Measurements from ENCODE around the gene STEEP1.
"Not testable (repeated sequence)": the region's sequence is repeated elsewhere in the genome, so short reads cannot be mapped to it uniquely, and the experiment has no call there.

The STEEP1 gene

DNA sequence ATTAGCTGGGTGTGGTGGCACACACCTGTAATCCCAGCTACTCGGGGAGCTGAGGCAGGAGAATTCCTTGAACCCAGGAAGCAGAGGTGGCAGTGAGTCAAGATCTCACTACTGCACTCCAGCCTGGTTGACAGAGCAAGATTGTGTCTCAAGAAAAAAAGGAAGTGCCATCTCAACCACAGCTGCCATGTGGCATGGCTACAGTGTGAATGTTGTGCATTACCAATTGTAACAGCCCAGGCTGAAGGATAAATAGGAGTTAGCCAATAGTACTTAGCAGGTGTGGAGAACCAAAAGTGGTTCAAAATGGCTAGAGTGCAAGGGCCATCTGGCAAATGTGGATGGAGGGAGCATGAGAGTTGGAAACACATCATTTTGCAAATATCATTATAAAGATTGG is 68.0 kb downstream of the STEEP1 start:
- no peaks in the 10 kb centered on the region for H3K4me1 ChIP-seq (ENCODE audit: control insufficient read depth, insufficient read depth, low read depth, low read length)
- no peak overlapping the region for H3K4me3 ChIP-seq (ENCODE audit: insufficient read depth in 1 of 2, low read depth in 1 of 2, low read length in 2 of 2)
- no peaks in the 10 kb centered on the region for H3K36me3 ChIP-seq (ENCODE audit: control insufficient read depth in 1 of 2, insufficient read depth in 2 of 2, low read depth in 1 of 2, low read length in 2 of 2)
- DNase-seq, result no peak
- no peak overlapping the region for H4K8ac ChIP-seq (ENCODE audit: low read length)
- H2AFZ ChIP-seq (ENCODE audit: low read depth, low read length), result no peak overlapping the region
- no peak overlapping the region for H3K4ac ChIP-seq (ENCODE audit: low read depth in 1 of 2, low read length in 2 of 2)
- no peak overlapping the region for H3K18ac ChIP-seq (ENCODE audit: low read depth in 1 of 2, low read length in 2 of 2)
- H2BK15ac ChIP-seq (ENCODE audit: low read depth, poor library complexity, severe bottlenecking), result no peak overlapping the region
- H3K27me3 ChIP-seq (ENCODE audit: control insufficient read depth in 1 of 2, insufficient read depth in 1 of 2, low read length in 2 of 2), result peaks cover 0 to 6% of the 10 kb centered on the region in 2 experiments
- no peak overlapping the region for H2BK12ac ChIP-seq (ENCODE audit: low read length in 2 of 2)
- no peak overlapping the region for H3K9ac ChIP-seq (ENCODE audit: low read length)
- no peak overlapping the region for H2BK5ac ChIP-seq (ENCODE audit: low read depth, low read length, poor library complexity, severe bottlenecking)
- H3K9me3 ChIP-seq (ENCODE audit: control insufficient read depth, low read length), result no peaks in the 10 kb centered on the region
- no peak overlapping the region for H2BK120ac ChIP-seq (ENCODE audit: low read depth, low read length)
- H3K4me2 ChIP-seq (ENCODE audit: low read length, poor library complexity, severe bottlenecking), result no peak overlapping the region
- WGBS, result 100% methylated on average over 1 of the region's 1 CpG
- no peaks in the 10 kb centered on the region for H3K79me1 ChIP-seq (replicated peaks; ENCODE audit: low read length, poor library complexity, severe bottlenecking)
- H4K91ac ChIP-seq (ENCODE audit: low read length), result no peak overlapping the region
- no peak overlapping the region for H3K27ac ChIP-seq (ENCODE audit: low read length, poor library complexity, severe bottlenecking)
- no peak overlapping the region for H2AK5ac ChIP-seq (ENCODE audit: low read length, severe bottlenecking)
- H3K14ac ChIP-seq (ENCODE audit: low read length in 2 of 2), result no peak overlapping the region
- H3K23ac ChIP-seq (ENCODE audit: low read length in 2 of 2), result no peak overlapping the region

DNA sequence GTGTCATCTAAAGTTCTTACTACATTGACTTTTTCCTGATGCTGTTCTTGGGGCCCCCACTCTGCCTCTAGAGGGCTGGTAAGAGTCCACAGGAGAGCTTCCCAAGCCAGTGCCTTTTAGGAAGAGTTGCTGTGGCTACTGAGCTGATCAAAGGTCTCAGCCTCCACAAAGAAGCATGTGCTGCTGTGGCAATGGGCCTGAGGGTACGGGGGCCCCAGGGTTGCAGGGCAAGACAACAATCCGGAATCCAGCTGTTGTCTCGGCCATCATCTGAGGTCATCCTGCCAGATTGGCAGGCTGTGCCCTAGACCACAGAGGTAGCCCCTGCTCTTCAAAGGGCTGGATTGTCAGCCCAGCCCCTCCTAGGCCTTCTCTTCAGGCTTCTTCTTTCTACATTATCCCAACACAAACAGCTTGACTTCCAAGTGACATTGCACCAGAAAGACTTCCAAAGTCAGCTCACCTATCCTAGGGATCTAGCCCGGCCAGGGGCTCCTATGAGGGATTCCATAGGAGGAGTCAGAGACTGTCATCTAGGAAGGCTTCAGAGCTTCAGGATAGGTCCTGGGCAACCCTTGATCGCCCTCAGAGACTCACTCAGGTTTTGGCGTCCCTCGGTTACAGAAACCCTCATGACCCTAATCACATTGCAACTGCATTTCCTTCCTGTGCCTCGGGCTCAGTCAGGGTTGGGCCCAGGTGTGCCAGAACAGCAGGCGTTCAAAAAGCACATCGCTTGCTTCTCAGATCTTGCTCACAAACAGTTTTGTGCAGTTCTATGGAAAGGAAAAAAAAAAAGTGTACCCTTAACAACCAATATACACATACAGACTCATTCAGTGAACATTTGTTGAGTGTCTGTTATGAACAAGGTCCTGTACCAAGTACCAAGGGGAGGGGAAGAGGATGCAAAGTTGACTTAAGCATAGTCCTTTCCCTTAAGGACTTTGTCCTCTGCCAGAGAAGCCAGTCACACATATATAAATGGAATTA is 69.2 kb downstream of the STEEP1 start:
- Histone ChIP-seq H2AK5ac (ENCODE audit: low read length, severe bottlenecking) (no peak overlapping the region), H3K4me1 (ENCODE audit: control insufficient read depth, insufficient read depth, low read depth, low read length) (no peaks in the 10 kb centered on the region), H2AFZ (ENCODE audit: low read depth, low read length) (no peak overlapping the region), H3K4me2 (ENCODE audit: low read length, poor library complexity, severe bottlenecking) (no peak overlapping the region), H2BK120ac (ENCODE audit: low read depth, low read length) (no peak overlapping the region), H3K27me3 (ENCODE audit: control insufficient read depth in 1 of 2, insufficient read depth in 1 of 2, low read length in 2 of 2) (peaks cover 0 to 6% of the 10 kb centered on the region in 2 experiments), H3K18ac (ENCODE audit: low read depth in 1 of 2, low read length in 2 of 2) (no peak overlapping the region), H3K36me3 (ENCODE audit: control insufficient read depth in 1 of 2, insufficient read depth in 2 of 2, low read depth in 1 of 2, low read length in 2 of 2) (no peaks in the 10 kb centered on the region), H3K79me1 (replicated peaks; ENCODE audit: low read length, poor library complexity, severe bottlenecking) (no peaks in the 10 kb centered on the region), H3K27ac (ENCODE audit: low read length, poor library complexity, severe bottlenecking) (no peak overlapping the region), H3K4ac (ENCODE audit: low read depth in 1 of 2, low read length in 2 of 2) (no peak overlapping the region), H3K9ac (ENCODE audit: low read length) (no peak overlapping the region), H2BK5ac (ENCODE audit: low read depth, low read length, poor library complexity, severe bottlenecking) (no peak overlapping the region), H4K8ac (ENCODE audit: low read length) (no peak overlapping the region), H3K23ac (ENCODE audit: low read length in 2 of 2) (no peak overlapping the region), H3K4me3 (ENCODE audit: insufficient read depth in 1 of 2, low read depth in 1 of 2, low read length in 2 of 2) (no peak overlapping the region), H2BK15ac (ENCODE audit: low read depth, poor library complexity, severe bottlenecking) (no peak overlapping the region), H3K9me3 (ENCODE audit: control insufficient read depth, low read length) (no peaks in the 10 kb centered on the region), H4K91ac (ENCODE audit: low read length) (no peak overlapping the region), H3K14ac (ENCODE audit: low read length in 2 of 2) (no peak overlapping the region), H2BK12ac (ENCODE audit: low read length in 2 of 2) (no peak overlapping the region)
- DNase-seq, result no peak
- 68% methylated on average over 6 of the region's 10 CpGs for WGBS

DNA sequence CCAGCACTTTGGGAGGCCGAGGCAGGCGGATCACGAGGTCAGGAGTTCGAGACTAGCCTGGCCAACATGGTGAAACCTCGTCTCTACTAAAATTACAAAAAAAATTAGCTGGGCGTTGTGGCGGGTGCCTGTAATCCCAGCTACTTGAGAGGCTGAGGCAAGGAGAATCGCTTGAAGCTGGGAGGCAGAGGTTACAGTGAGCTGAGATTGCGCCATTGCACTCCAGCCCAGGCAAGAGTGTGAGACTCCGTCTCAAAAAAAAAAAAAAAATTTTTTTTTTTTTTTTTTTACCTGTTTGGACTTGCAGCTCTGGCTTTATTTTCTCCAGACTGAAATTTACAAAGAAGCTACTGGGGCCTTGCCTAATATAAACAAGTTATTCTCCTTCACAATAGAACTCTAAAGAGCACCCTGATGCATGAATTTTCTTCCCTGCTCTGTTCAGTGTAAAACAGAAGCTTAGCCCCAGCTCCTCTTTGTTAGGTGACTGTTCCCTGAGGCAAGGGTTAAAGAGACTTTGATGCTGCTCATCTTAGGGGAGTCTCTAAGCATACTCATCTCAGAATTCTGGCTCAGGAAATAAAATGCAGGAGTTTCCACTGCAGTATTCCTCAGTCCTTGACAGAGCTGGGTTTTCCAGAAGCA is 71.2 kb downstream of the STEEP1 start:
- WGBS, result 93% methylated on average over 7 of the region's 10 CpGs
- H3K4ac ChIP-seq (ENCODE audit: low read depth in 1 of 2, low read length in 2 of 2); H3K36me3 ChIP-seq (ENCODE audit: control insufficient read depth in 1 of 2, insufficient read depth in 2 of 2, low read depth in 1 of 2, low read length in 2 of 2); H2BK12ac ChIP-seq (ENCODE audit: low read length in 2 of 2); H2BK120ac ChIP-seq (ENCODE audit: low read depth, low read length); DNase-seq; H3K9ac ChIP-seq (ENCODE audit: low read length); H2AK5ac ChIP-seq (ENCODE audit: low read length, severe bottlenecking); H4K8ac ChIP-seq (ENCODE audit: low read length); H2BK5ac ChIP-seq (ENCODE audit: low read depth, low read length, poor library complexity, severe bottlenecking); H3K4me3 ChIP-seq (ENCODE audit: insufficient read depth in 1 of 2, low read depth in 1 of 2, low read length in 2 of 2); H2BK15ac ChIP-seq (ENCODE audit: low read depth, poor library complexity, severe bottlenecking); H3K27ac ChIP-seq (ENCODE audit: low read length, poor library complexity, severe bottlenecking); H2AFZ ChIP-seq (ENCODE audit: low read depth, low read length); H3K14ac ChIP-seq (ENCODE audit: low read length in 2 of 2); H4K91ac ChIP-seq (ENCODE audit: low read length); H3K4me2 ChIP-seq (ENCODE audit: low read length, poor library complexity, severe bottlenecking); H3K4me1 ChIP-seq (ENCODE audit: control insufficient read depth, insufficient read depth, low read depth, low read length); H3K18ac ChIP-seq (ENCODE audit: low read depth in 1 of 2, low read length in 2 of 2); H3K9me3 ChIP-seq (ENCODE audit: control insufficient read depth, low read length); H3K79me1 ChIP-seq (replicated peaks; ENCODE audit: low read length, poor library complexity, severe bottlenecking); H3K23ac ChIP-seq (ENCODE audit: low read length in 2 of 2): not testable (repeated sequence)
- H3K27me3 ChIP-seq (ENCODE audit: control insufficient read depth in 1 of 2, insufficient read depth in 1 of 2, low read length in 2 of 2), result peaks cover 0 to 13% of the 10 kb centered on the region in 2 experiments

- Histone ChIP-seq H3K18ac (ENCODE audit: low read depth in 1 of 2, low read length in 2 of 2) (no peak overlapping the region), H2BK5ac (ENCODE audit: low read depth, low read length, poor library complexity, severe bottlenecking) (no peak overlapping the region), H2BK12ac (ENCODE audit: low read length in 2 of 2) (no peak overlapping the region), H3K9ac (ENCODE audit: low read length) (no peak overlapping the region), H2BK15ac (ENCODE audit: low read depth, poor library complexity, severe bottlenecking) (no peak overlapping the region), H3K27me3 (ENCODE audit: control insufficient read depth in 1 of 2, insufficient read depth in 1 of 2, low read length in 2 of 2) (peaks cover 0 to 13% of the 10 kb centered on the region in 2 experiments), H3K4me2 (ENCODE audit: low read length, poor library complexity, severe bottlenecking) (no peak overlapping the region), H3K4ac (ENCODE audit: low read depth in 1 of 2, low read length in 2 of 2) (no peak overlapping the region), H3K23ac (ENCODE audit: low read length in 2 of 2) (no peak overlapping the region), H3K27ac (ENCODE audit: low read length, poor library complexity, severe bottlenecking) (no peak overlapping the region), H2AK5ac (ENCODE audit: low read length, severe bottlenecking) (no peak overlapping the region), H4K91ac (ENCODE audit: low read length) (no peak overlapping the region), H3K4me3 (ENCODE audit: insufficient read depth in 1 of 2, low read depth in 1 of 2, low read length in 2 of 2) (no peak overlapping the region), H3K79me1 (replicated peaks; ENCODE audit: low read length, poor library complexity, severe bottlenecking) (no peaks in the 10 kb centered on the region), H3K14ac (ENCODE audit: low read length in 2 of 2) (no peak overlapping the region), H3K9me3 (ENCODE audit: control insufficient read depth, low read length) (no peaks in the 10 kb centered on the region), H2BK120ac (ENCODE audit: low read depth, low read length) (no peak overlapping the region), H3K36me3 (ENCODE audit: control insufficient read depth in 1 of 2, insufficient read depth in 2 of 2, low read depth in 1 of 2, low read length in 2 of 2) (no peaks in the 10 kb centered on the region), H4K8ac (ENCODE audit: low read length) (no peak overlapping the region), H2AFZ (ENCODE audit: low read depth, low read length) (no peak overlapping the region), H3K4me1 (ENCODE audit: control insufficient read depth, insufficient read depth, low read depth, low read length) (no peaks in the 10 kb centered on the region)
- no peak for DNase-seq
- WGBS, result 86% methylated on average over 2 of the region's 2 CpGs
Observed at GRCh38 chrX:119492463-119492862, 72.7 kb downstream of the STEEP1 start.
